ENCODE data around the gene COL27A1.

The COL27A1 gene

GRCh38 chr9:114157516-114158176 is 2.3 kb downstream of the COL27A1 start:
- no peak overlapping the region for H2AFZ ChIP-seq (ENCODE audit: low read depth)
- no peaks in the 10 kb centered on the region for H3K79me2 ChIP-seq (ENCODE audit: insufficient read depth, low read depth)
- no peaks in the 10 kb centered on the region for H3K36me3 ChIP-seq (ENCODE audit: insufficient read depth)
- no peaks in the 10 kb centered on the region for H4K20me1 ChIP-seq (ENCODE audit: insufficient read depth)
- no peak for TF ChIP-seq CTCF (conservative IDR thresholded peaks at IDR 0.05; ENCODE audit: low read depth, low read length)
- no peaks in the 10 kb centered on the region for H3K27me3 ChIP-seq (ENCODE audit: insufficient read depth, low read depth)
- no peak overlapping the region for H3K27ac ChIP-seq
- H3K4me3 ChIP-seq (IDR thresholded peaks at IDR 0.05; ENCODE audit: insufficient read depth, low read depth, low read length) = no peak overlapping the region
- H3K4me1 ChIP-seq (ENCODE audit: low read depth, poor library complexity, severe bottlenecking) = peaks cover 1% of the 10 kb centered on the region
- no peak overlapping the region for H3K9ac ChIP-seq
- no peak overlapping the region for H3K4me2 ChIP-seq

DNA sequence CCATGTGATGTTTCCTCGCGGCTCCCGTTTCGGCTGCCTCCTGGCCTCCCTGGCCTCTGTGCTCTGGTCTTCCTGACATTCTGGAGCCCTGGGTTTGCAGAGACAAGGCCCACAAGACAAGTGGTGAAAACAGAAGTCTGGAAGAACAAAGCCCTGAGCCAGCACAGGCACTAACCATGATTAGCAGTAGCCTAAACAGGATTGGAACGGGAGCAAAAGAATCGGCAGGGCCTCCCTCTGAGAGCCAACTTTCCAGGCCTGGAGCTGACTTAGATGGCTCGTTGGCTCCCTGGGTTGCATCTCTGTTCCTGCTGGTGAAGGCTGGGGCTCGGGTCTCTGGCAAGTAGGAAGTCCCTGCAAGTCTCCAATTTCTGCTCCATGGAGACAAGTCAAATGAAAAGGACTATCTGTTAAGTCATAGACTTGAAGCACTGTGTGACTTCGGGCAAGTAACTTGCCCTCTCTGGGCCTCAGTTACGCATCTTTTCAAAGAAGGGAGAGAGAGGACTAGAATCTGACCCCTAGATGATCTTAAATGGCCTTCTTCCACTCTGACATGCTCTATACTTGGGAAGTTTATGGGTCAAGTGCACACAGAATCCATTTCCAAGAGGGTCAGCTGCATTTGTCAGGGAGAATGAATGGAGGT is 3.3 kb downstream of the COL27A1 start:
- Histone ChIP-seq H2AFZ (ENCODE audit: low read depth) (no peak overlapping the region), H3K4me2 (no peak overlapping the region), H3K4me1 (ENCODE audit: low read depth, poor library complexity, severe bottlenecking) (peaks cover 11% of the 10 kb centered on the region), H3K36me3 (ENCODE audit: insufficient read depth) (no peaks in the 10 kb centered on the region), H4K20me1 (ENCODE audit: insufficient read depth) (no peaks in the 10 kb centered on the region), H3K4me3 (IDR thresholded peaks at IDR 0.05; ENCODE audit: insufficient read depth, low read depth, low read length) (no peak overlapping the region), H3K9ac (no peak overlapping the region), H3K79me2 (ENCODE audit: insufficient read depth, low read depth) (no peaks in the 10 kb centered on the region), H3K27ac (no peak overlapping the region), H3K27me3 (ENCODE audit: insufficient read depth, low read depth) (no peaks in the 10 kb centered on the region)
- TF ChIP-seq CTCF (conservative IDR thresholded peaks at IDR 0.05; ENCODE audit: low read depth, low read length) = no peak

DNA sequence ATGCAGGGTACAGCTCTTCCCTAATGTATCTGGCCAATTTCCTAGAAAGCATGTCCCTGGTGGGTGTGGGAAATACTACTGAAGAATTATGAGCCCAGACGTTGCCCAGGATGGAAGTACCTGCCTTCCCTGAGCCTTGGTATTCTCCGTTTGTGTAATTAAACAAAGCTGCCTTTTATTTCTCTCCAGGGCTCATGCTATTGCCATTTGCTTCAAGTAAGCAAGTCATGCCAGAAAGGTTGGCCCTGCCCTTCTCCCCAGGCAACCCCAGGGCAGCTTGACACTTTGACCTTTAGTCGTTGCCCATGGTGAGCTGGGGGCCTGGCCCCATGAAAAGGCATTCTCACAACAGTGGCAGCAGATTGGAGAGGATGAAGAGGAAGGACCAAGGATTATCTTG is 4.4 kb downstream of the COL27A1 start:
- TF ChIP-seq CTCF (conservative IDR thresholded peaks at IDR 0.05; ENCODE audit: low read depth, low read length) = no peak
- H3K36me3 ChIP-seq (ENCODE audit: insufficient read depth) = no peaks in the 10 kb centered on the region
- H3K27ac ChIP-seq = no peak overlapping the region
- no peaks in the 10 kb centered on the region for H3K27me3 ChIP-seq (ENCODE audit: insufficient read depth, low read depth)
- no peak overlapping the region for H2AFZ ChIP-seq (ENCODE audit: low read depth)
- no peaks in the 10 kb centered on the region for H4K20me1 ChIP-seq (ENCODE audit: insufficient read depth)
- no peak overlapping the region for H3K9ac ChIP-seq
- H3K4me3 ChIP-seq (IDR thresholded peaks at IDR 0.05; ENCODE audit: insufficient read depth, low read depth, low read length) = no peak overlapping the region
- peaks cover 22% of the 10 kb centered on the region for H3K4me1 ChIP-seq (ENCODE audit: low read depth, poor library complexity, severe bottlenecking)
- no peaks in the 10 kb centered on the region for H3K79me2 ChIP-seq (ENCODE audit: insufficient read depth, low read depth)
- no peak overlapping the region for H3K4me2 ChIP-seq

DNA sequence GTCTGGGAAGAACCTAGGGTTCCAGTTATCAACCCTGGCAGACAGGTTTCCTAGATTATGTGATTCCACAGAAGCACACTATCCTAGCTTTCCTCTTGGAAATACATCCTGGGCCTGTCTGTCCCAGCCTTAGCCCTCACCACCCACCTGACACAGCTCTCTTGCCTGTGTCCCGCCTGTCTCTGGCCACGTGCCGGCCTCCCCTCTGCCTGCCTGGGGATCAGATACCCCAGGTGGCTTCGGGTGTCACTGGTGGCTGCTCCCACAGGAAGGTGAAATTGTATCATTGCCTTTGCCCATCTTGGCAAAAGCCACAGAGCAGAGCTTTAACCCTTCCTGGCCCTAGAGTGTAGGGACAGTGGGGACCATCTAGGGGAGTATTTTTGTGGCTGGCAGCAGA is 6.2 kb downstream of the COL27A1 start:
- H3K27me3 ChIP-seq (ENCODE audit: insufficient read depth, low read depth) = no peaks in the 10 kb centered on the region
- no peak overlapping the region for H3K27ac ChIP-seq
- H2AFZ ChIP-seq (ENCODE audit: low read depth) = no peak overlapping the region
- no peaks in the 10 kb centered on the region for H3K79me2 ChIP-seq (ENCODE audit: insufficient read depth, low read depth)
- no peak overlapping the region for H3K4me3 ChIP-seq (IDR thresholded peaks at IDR 0.05; ENCODE audit: insufficient read depth, low read depth, low read length)
- H3K4me1 ChIP-seq (ENCODE audit: low read depth, poor library complexity, severe bottlenecking) = peaks cover 24% of the 10 kb centered on the region
- TF ChIP-seq CTCF (conservative IDR thresholded peaks at IDR 0.05; ENCODE audit: low read depth, low read length) = no peak
- no peaks in the 10 kb centered on the region for H3K36me3 ChIP-seq (ENCODE audit: insufficient read depth)
- H3K4me2 ChIP-seq = no peak overlapping the region
- H3K9ac ChIP-seq = no peak overlapping the region
- H4K20me1 ChIP-seq (ENCODE audit: insufficient read depth) = no peaks in the 10 kb centered on the region

Measured in KMS-11 (cell line).